CD4-positive, alpha-beta T cell treated with Interferon alpha-2 for 1 hour (primary cell): ENCODE data around the gene LUC7L3.
A peak's percentile ranks its signal among the peaks of the same experiment; 100 is the strongest.
"Not testable (repeated sequence)": the region's sequence is repeated elsewhere in the genome, so short reads cannot be mapped to it uniquely, and the experiment has no call there.

Source experiments
- DNase-seq, 2 donors: peaks; one replicate each; pipeline ENCODE4 v3.0.0-alpha.2; 2020 to 2022

Gene LUC7L3

DNA sequence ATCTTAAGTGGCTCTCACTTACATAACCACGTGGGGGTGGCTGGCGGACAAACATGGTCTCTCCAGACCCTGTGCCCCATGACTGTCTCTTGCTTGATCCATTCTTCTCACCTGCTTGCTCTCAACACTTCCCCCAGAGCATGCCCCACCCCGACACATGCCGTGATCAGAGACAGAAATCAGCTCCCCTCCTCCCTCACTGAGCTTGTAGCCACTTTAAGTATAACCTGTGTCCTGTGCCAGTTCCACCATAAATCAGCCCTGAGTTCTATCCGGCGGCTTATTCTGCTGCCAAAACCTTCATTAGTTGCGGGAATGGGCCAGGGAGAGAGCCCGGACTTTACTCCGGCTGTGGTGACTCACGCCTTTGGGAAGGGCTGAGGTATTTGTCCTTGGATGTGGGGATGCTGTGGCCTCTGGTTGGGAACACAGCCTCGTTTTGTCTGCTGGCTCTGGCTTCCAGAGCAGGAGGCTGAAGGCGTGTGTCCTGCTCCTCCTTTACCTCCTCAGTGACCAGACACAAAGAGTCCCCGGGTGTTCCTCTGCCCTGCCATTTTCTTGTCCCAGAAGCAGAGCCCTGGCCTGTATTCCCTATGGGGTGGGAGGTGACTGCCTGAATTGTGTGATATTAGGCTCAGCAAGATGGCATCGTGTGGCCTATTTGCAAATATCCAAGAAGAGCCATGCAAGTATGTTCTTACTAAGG lies 32.8 kb upstream of the LUC7L3 start:
- DNase-seq, result no peak

DNA sequence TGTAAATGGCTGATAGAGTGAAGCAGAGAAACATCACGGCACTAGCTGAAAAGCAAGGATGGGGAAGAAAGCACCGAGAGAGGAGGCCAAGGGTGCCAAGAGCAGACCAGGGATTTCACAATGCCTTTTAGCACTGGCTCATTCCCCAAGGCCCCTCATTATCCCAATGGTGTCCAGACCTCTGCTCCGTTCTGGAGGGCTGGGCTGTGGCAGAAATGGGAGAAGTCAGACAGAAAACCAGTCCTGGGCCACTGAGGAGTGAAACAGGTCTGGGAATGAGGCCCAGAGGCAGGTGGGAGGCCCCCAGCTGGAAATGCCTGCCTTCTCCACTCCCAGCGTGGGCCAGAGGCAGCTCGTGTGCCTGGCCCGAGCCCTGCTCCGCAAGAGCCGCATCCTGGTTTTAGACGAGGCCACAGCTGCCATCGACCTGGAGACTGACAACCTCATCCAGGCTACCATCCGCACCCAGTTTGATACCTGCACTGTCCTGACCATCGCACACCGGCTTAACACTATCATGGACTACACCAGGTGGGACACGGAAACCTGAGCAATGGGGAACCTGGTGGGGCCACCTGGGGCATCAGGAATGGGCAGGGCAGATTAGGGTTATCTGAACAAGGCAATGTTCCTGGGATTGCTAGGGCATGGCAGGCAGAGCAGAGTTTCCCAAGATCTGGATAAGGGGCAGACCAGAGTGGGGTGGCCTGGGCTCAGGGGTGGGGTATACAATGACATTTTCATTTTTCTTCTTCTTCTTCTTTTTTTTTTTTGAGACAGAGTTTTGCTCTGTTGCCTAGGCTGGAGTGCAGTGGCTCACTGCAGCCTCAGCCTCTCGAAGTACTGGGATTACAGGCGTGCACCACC lies 32.0 kb upstream of the LUC7L3 start:
- DNase-seq, result no peak

- no peak for DNase-seq
Observed at GRCh38 chr17:50688245-50688644, 31.2 kb upstream of the LUC7L3 start.

GRCh38 chr17:50689251-50689650 lies 30.2 kb upstream of the LUC7L3 start:
- no peak for DNase-seq

DNA sequence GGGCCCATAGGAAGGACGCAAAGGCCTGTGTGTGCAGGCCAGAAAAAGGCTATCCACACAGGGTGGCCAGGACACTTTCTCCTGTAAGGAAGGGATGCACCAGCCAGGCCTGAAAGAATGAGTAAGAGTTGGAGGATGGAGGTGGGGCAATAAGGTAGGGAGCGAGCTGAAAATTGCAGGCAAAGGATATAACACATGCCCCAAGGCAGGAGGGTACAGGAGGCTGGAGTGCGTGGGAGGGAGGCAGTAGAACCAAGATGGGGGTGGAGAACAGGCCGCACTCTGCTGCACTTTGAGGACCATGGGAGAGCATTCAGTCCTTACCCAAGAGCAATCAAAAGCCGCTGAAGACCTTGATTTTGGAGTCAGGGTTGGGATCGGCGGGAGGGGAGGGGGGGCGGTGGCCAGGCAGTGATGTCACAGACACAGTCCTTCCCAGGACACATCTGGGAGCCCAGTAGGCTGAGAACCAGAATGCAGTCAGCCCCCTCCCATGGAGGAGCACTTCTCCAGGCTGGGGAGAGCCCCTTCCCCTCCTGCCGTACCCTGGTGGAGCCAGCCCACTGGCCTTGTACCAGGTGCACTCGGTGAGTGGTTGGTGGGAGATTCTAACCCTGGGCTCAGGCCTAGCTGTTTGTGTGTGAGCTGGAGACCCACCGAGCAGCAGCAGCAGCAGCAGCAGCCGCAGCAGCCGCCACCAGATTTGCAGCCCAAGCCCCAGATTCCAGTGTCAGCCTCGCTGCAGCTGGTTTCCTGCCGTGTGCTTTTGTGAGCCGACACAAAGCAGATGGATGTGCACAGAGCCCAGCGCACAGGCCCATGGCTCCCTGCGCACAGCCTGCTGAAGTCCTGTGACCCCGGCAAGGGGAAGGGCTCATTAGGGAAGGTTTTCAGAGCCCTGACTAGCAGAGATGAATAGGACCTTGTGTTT lies 29.2 kb upstream of the LUC7L3 start:
- DNase-seq, result no peak

DNA sequence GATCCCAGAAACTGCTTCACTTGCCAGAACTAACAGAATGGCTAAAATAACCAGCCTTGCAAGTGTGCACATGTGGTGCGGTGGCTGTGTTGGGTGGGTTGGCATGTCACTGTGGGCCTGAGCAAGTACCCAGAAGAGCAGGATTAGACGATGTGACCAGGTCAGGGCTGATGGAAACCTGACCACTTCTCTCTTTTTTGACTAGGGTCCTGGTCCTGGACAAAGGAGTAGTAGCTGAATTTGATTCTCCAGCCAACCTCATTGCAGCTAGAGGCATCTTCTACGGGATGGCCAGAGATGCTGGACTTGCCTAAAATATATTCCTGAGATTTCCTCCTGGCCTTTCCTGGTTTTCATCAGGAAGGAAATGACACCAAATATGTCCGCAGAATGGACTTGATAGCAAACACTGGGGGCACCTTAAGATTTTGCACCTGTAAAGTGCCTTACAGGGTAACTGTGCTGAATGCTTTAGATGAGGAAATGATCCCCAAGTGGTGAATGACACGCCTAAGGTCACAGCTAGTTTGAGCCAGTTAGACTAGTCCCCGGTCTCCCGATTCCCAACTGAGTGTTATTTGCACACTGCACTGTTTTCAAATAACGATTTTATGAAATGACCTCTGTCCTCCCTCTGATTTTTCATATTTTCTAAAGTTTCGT lies 28.4 kb upstream of the LUC7L3 start:
- no peak for DNase-seq

- DNase-seq, result no peak
Observed at GRCh38 chr17:50691550-50692447, 27.6 kb upstream of the LUC7L3 start.

- no peak for DNase-seq
Observed at GRCh38 chr17:50692448-50693035, 26.9 kb upstream of the LUC7L3 start.

DNA sequence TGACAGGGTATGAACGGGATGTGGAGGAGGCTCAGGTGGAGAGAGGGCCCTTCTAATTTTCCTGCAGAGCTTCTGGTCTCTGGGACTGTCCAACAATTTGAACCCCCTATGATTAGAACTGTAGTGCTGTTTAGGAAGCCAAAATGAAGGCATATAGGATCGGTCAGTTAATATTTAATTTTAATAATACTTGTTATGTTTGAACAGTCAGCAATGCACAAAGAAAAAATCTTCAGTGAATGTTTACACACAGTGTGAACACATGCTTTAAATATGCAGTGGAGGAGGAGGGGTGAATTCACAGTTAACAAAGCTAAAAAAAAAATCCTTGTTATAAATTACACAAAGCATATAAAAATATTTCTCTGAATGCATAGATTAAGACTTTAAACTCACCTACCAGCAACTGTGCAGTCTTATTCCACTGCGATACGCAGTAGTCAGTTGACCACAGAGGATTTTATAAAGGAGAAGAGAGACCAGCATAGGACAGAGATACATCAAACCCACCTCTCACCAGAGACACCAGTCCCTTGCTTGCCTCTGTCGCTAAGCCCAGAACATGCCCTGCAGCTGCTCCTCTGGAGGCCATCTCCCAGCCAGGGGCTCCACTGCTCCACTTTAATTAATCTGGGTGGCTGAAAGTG lies 26.2 kb upstream of the LUC7L3 start:
- no peak for DNase-seq

GRCh38 chr17:50696365-50696879 lies 23.0 kb upstream of the LUC7L3 start:
- no peak for DNase-seq

- no peak for DNase-seq
Observed at GRCh38 chr17:50697062-50697461, 22.3 kb upstream of the LUC7L3 start.

- DNase-seq, result peak in 1 of 2 donors; percentile 25
Observed at GRCh38 chr17:50697663-50698272, 21.6 kb upstream of the LUC7L3 start.

GRCh38 chr17:50699410-50699809 lies 20.0 kb upstream of the LUC7L3 start:
- no peak for DNase-seq

DNA sequence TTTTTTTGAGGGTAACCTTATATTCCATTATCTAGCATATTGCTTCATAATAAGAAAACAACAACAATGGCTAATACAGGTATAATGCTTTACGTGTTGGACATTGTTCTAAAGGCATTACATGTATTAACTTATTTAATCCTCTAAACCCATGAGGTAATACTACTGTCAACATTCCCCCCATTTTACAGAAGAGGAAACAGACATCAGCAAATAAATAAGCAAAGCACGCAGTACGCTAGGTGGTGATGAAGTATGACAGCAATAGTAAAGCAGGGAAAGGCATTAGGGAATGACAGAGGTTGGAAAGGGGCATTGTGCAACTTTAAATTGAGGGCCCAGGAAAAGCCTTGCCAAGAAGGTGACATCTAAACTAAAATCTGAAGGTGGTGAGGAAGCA lies 16.2 kb upstream of the LUC7L3 start:
- no peak for DNase-seq

- peak; percentile 87 to 94 for DNase-seq
Observed at GRCh38 chr17:50707289-50708049, 11.9 kb upstream of the LUC7L3 start, which contains the start of gene ANKRD40. Gene ANKRD40, minus strand, starts transcription at chr17:50707914. Its CDS starts 260 bp downstream, at chr17:50707654.

- DNase-seq, result peak in 1 of 2 donors; percentile 15
Observed at GRCh38 chr17:50708050-50709000, 11.1 kb upstream of the LUC7L3 start.

- DNase-seq, result not testable (repeated sequence)
Observed at GRCh38 chr17:50709053-50709452, 10.3 kb upstream of the LUC7L3 start.

DNA sequence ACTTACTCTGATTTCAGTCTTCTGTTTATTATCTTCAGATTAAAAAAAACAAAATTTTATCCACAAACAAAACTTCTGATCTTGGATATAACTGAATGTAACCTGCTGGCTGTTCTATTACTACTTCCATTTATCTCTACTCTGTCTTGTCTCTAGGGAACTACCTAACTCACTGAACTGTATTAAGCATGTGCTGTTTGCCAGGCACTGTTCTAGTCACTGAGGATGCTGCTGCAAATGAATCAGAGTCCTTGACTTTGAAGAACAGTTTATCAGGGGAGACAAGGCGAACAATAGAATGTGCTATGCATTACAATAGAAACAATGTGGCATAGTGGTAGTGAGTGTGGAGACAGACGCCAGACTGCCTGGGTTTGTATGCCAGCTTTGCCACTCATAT lies 9.4 kb upstream of the LUC7L3 start:
- DNase-seq, result no peak
